ENCODE data around the gene STX19. TPM values are rescaled to one million over a fixed set of nuclear protein-coding genes. Genes with fewer than 3 reads are reported as not detected.
"Not testable (repeated sequence)": the region's sequence is repeated elsewhere in the genome, so short reads cannot be mapped to it uniquely, and the experiment has no call there.

Gene STX19
- total and polyA plus RNA-seq, 4 donors: 0.17 to 0.36 (median 0.20) TPM; not detected in 1

DNA sequence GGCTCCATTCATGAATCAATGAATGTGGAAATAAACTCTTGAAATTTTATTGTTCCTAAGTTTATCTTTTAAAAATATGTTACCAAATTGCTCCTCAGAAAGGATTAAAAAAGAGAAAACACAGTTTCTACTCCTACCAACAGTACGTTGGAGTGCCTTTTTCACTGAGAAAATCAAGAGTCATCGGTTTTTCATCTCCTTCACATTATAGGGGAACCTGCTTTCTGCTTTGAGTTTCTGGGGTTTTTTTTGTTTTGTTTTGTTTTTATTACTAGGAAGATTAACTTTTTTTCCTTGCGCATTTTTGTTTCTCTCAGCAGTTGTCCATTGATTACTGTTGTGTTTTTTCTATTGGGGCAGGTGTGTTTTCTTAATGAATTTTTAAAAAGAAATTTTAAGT is 45.0 kb downstream of the STX19 start:
- Histone ChIP-seq H3K9me3 (ENCODE audit: control insufficient read depth, insufficient read depth, low read length) (no peaks in the 10 kb centered on the region), H3K36me3 (ENCODE audit: control insufficient read depth, insufficient read depth, low read length) (no peaks in the 10 kb centered on the region), H3K4me1 (ENCODE audit: control insufficient read depth, insufficient read depth, low read length) (peaks cover 4% of the 10 kb centered on the region), H3K27ac (ENCODE audit: low read depth, low read length) (no peak overlapping the region), H3K27me3 (ENCODE audit: control insufficient read depth, insufficient read depth, low read length) (no peaks in the 10 kb centered on the region), H3K4me3 (ENCODE audit: low read depth, low read length) (no peak overlapping the region)
- WGBS (ENCODE audit: insufficient coverage): no CpG with 5 or more reads among the region's 3 CpGs
- DNase-seq (ENCODE audit: low read depth in 4 of 6, low spot score in 6 of 6): no peak

GRCh38 chr3:93981649-93982048 is 46.7 kb downstream of the STX19 start:
- Histone ChIP-seq H3K27ac (ENCODE audit: low read depth, low read length) (no peak overlapping the region), H3K4me1 (ENCODE audit: control insufficient read depth, insufficient read depth, low read length) (peaks cover 4% of the 10 kb centered on the region), H3K4me3 (ENCODE audit: low read depth, low read length) (no peak overlapping the region), H3K27me3 (ENCODE audit: control insufficient read depth, insufficient read depth, low read length) (no peaks in the 10 kb centered on the region), H3K36me3 (ENCODE audit: control insufficient read depth, insufficient read depth, low read length) (no peaks in the 10 kb centered on the region), H3K9me3 (ENCODE audit: control insufficient read depth, insufficient read depth, low read length) (no peaks in the 10 kb centered on the region)
- WGBS (ENCODE audit: insufficient coverage): 95% methylated on average over 10 of the region's 13 CpGs
- no peak for DNase-seq (ENCODE audit: low read depth in 4 of 6, low spot score in 6 of 6)

DNA sequence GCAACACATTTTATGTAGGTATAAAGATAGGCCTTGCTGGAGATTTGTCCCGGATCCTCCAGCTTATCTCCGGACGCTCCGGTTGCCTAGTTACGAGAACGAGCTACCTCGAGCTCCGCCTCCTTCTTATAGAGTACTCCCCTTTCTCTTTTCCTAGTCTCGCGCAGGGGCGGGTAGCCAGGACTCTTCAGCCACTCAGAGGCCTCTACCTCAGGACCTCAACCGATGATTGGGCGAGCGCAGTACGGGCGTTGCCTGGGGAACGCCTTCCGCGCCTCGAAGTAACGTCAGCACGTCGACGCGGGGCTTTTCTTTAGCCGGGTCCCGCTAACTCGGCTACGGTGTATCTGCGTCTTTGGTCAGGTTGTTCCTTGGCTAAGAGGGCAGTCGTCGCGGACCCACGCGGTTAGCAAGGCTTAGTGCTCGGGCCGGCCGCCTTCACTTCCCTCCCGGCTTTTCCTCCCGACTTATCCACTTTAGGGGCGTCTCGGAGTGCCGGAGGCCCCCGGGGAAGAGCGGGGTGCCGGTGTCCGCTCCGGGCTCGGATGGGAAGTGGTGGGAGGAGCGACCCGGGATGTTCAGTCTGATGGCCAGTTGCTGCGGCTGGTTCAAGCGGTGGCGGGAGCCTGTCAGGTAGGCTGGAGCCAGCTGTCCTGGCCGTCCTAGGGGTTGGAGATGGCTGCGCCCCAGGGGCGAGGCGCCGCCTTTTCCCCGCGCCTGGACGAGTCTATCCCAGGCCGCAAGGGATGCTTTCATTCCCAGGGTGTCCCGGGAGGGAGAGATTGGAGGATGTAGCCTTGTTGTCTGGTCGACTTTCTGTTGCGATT is 48.3 kb downstream of the STX19 start, which contains the start of gene ARL13B:
Gene ARL13B (plus strand): TSS at position 306 of the 827 bp plus-strand sequence. CDS start 269 bp downstream, at position 575.
- Histone ChIP-seq H3K36me3 (ENCODE audit: control insufficient read depth, insufficient read depth, low read length) (no peaks in the 10 kb centered on the region), H3K27me3 (ENCODE audit: control insufficient read depth, insufficient read depth, low read length) (no peaks in the 10 kb centered on the region), H3K27ac (ENCODE audit: low read depth, low read length) (peak within 1 kb of the TSS; percentile 93), H3K9me3 (ENCODE audit: control insufficient read depth, insufficient read depth, low read length) (no peaks in the 10 kb centered on the region), H3K4me3 (ENCODE audit: low read depth, low read length) (peak within 1 kb of the TSS; percentile 80), H3K4me1 (ENCODE audit: control insufficient read depth, insufficient read depth, low read length) (peaks cover 4% of the 10 kb centered on the region)
- 0% methylated on average over 65 of the region's 66 CpGs for WGBS (ENCODE audit: insufficient coverage)
- DNase-seq (ENCODE audit: low read depth in 4 of 6, low spot score in 6 of 6): peak; percentile 89 to 100 (median 96)

DNA sequence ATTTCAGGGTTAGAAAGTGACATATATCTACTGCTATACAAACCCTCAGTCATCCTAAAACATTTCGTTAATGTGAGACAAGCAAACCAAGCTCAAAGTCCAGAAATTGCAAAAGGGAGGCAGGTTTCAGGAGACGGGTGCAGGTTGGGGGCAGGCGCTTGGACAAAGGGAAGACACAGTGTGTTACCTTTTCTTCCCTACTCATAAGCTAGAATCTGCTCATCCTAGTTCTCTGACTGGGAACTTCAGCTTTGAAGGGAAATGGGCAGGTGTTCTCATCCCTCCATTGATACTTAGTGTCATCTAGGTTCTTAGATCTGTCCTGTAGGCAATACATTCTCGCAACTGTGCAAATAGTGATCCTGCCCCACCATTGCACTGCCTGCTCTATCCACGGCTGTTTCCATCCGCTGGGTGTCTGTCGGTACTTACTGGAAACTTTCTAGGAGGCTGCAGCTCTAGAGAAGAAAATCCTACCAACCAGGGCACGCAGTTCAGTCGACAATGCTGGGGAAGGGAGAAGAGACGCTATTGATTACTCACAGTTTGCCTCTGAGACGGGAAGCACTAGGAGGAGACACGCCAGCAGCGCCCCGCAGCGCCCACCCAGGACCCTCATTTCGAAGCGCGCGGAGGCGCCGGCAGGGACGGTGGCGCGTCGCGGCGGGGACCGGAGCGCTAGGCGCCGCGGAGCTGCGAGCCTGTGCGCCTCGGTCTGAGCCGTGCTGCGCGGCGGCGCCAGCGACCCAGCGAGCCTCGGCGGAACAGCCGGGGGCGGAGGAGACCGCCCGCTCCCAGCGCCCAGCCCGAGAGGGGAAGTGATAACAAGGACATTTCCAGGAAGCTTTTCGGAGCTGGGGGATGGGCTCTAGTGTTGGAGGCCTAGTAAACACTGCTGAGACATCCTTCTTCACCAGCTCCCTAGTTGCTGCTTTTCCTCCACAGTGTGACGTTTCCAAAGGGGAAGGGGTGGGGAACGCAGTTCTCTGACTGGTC is 55.0 kb downstream of the STX19 start, which contains the start of gene PROS1:
Gene PROS1 (minus strand): TSS at position 766 of the 996 bp plus-strand sequence. CDS start 147 bp downstream, at position 619.
- H3K27ac ChIP-seq (ENCODE audit: low read depth, low read length): peak within 1 kb of the TSS; percentile 89
- H3K27me3 ChIP-seq (ENCODE audit: control insufficient read depth, insufficient read depth, low read length): no peaks in the 10 kb centered on the region
- DNase-seq (ENCODE audit: low read depth in 4 of 6, low spot score in 6 of 6): peak; percentile 57 to 93 (median 64)
- WGBS (ENCODE audit: insufficient coverage): under 1% methylated on average over 45 of the region's 53 CpGs
- H3K4me1 ChIP-seq (ENCODE audit: control insufficient read depth, insufficient read depth, low read length): peaks cover 8% of the 10 kb centered on the region
- H3K4me3 ChIP-seq (ENCODE audit: low read depth, low read length): peak within 1 kb of the TSS; percentile 59
- H3K36me3 ChIP-seq (ENCODE audit: control insufficient read depth, insufficient read depth, low read length): no peaks in the 10 kb centered on the region
- H3K9me3 ChIP-seq (ENCODE audit: control insufficient read depth, insufficient read depth, low read length): no peaks in the 10 kb centered on the region

GRCh38 chr3:93969997-93970396 is 58.4 kb downstream of the STX19 start:
- Histone ChIP-seq H3K4me1 (ENCODE audit: control insufficient read depth, insufficient read depth, low read length) (peaks cover 8% of the 10 kb centered on the region), H3K9me3 (ENCODE audit: control insufficient read depth, insufficient read depth, low read length) (no peaks in the 10 kb centered on the region), H3K36me3 (ENCODE audit: control insufficient read depth, insufficient read depth, low read length) (no peaks in the 10 kb centered on the region), H3K27ac (ENCODE audit: low read depth, low read length) (no peak overlapping the region), H3K27me3 (ENCODE audit: control insufficient read depth, insufficient read depth, low read length) (no peaks in the 10 kb centered on the region), H3K4me3 (ENCODE audit: low read depth, low read length) (no peak overlapping the region)
- 90% methylated on average over 1 of the region's 1 CpG for WGBS (ENCODE audit: insufficient coverage)
- DNase-seq (ENCODE audit: low read depth in 4 of 6, low spot score in 6 of 6): no peak

DNA sequence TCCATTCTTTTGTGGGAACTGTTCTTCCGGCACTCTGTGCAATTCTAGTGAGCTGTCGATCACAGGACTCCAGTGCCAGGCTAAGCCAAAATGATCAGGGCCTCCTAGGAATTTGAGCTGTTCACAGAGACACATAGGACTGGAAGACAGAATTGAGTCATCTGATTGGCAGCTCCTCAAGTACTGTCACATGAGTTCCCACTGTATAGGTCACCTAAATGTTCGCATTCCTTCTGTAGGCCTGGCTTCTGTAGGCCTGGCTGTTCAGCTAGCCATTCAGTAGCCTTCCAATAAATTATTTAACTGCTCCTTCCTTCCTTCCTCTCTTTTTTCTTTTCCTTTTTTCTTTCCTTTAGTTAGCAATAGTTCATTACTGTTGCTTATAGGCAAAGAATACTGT is 59.0 kb downstream of the STX19 start:
- no peak for DNase-seq (ENCODE audit: low read depth in 4 of 6, low spot score in 6 of 6)
- Histone ChIP-seq H3K36me3 (ENCODE audit: control insufficient read depth, insufficient read depth, low read length) (no peaks in the 10 kb centered on the region), H3K9me3 (ENCODE audit: control insufficient read depth, insufficient read depth, low read length) (no peaks in the 10 kb centered on the region), H3K4me3 (ENCODE audit: low read depth, low read length) (no peak overlapping the region), H3K4me1 (ENCODE audit: control insufficient read depth, insufficient read depth, low read length) (peaks cover 8% of the 10 kb centered on the region), H3K27me3 (ENCODE audit: control insufficient read depth, insufficient read depth, low read length) (no peaks in the 10 kb centered on the region), H3K27ac (ENCODE audit: low read depth, low read length) (no peak overlapping the region)
- WGBS (ENCODE audit: insufficient coverage): 71% methylated on average over 2 of the region's 3 CpGs

- not testable (repeated sequence) for H3K9me3 ChIP-seq (ENCODE audit: control insufficient read depth, insufficient read depth, low read length)
Observed at GRCh38 chr3:93965106-93965505, 63.3 kb downstream of the STX19 start.

More at GRCh38 chr3:93965106-93965505, 63.3 kb downstream of the STX19 start:
- not testable (repeated sequence) for DNase-seq (ENCODE audit: low read depth in 4 of 6, low spot score in 6 of 6); H3K4me1 ChIP-seq (ENCODE audit: control insufficient read depth, insufficient read depth, low read length); H3K27me3 ChIP-seq (ENCODE audit: control insufficient read depth, insufficient read depth, low read length); H3K27ac ChIP-seq (ENCODE audit: low read depth, low read length); H3K4me3 ChIP-seq (ENCODE audit: low read depth, low read length); H3K36me3 ChIP-seq (ENCODE audit: control insufficient read depth, insufficient read depth, low read length)
- WGBS (ENCODE audit: insufficient coverage): 95% methylated on average over 17 of the region's 19 CpGs
